HG02981 (cell line): ENCODE measurements around the gene SLC35F3.
A peak's percentile ranks its signal among the peaks of the same experiment; 100 is the strongest.
"Not testable (repeated sequence)": the region's sequence is repeated elsewhere in the genome, so short reads cannot be mapped to it uniquely, and the experiment has no call there.

ENCODE experiments used
- ATAC-seq: cut with Tn5 transposase; IDR thresholded peaks from one replicate; pipeline ENCODE4 v1.9.1; 2021; ENCODE audit warnings: mild to moderate bottlenecking, moderate library complexity; ENCODE audit not compliant: unreplicated experiment

The SLC35F3 gene

GRCh38 chr1:234243521-234244260 lies 339.2 kb downstream of the SLC35F3 start:
- no peak for ATAC-seq

- peak; percentile 32 for ATAC-seq
These were observed 340.0 kb downstream of the SLC35F3 start for GRCh38 chr1:234244482-234244881.

GRCh38 chr1:234246638-234247116 lies 342.2 kb downstream of the SLC35F3 start:
- ATAC-seq = peak; percentile 85

GRCh38 chr1:234247746-234248145 lies 343.3 kb downstream of the SLC35F3 start:
- not testable (repeated sequence) for ATAC-seq

- ATAC-seq = no peak
These were observed 346.3 kb downstream of the SLC35F3 start for GRCh38 chr1:234250747-234251146.

- ATAC-seq = peak; percentile 62
These were observed 349.3 kb downstream of the SLC35F3 start for GRCh38 chr1:234253732-234254131.

GRCh38 chr1:234256359-234256758 lies 351.9 kb downstream of the SLC35F3 start:
- no peak for ATAC-seq

- no peak for ATAC-seq
These were observed 353.6 kb downstream of the SLC35F3 start for GRCh38 chr1:234258071-234258470.

GRCh38 chr1:234260578-234260977 lies 356.1 kb downstream of the SLC35F3 start:
- ATAC-seq = no peak

- ATAC-seq = no peak
These were observed 357.1 kb downstream of the SLC35F3 start for GRCh38 chr1:234261545-234261944.

GRCh38 chr1:234262007-234262753 lies 357.7 kb downstream of the SLC35F3 start:
- ATAC-seq = no peak

GRCh38 chr1:234262754-234263105 lies 358.3 kb downstream of the SLC35F3 start:
- no peak for ATAC-seq

- ATAC-seq = no peak
These were observed 360.4 kb downstream of the SLC35F3 start for GRCh38 chr1:234264832-234265231.

GRCh38 chr1:234265321-234265720 lies 360.8 kb downstream of the SLC35F3 start:
- no peak for ATAC-seq

- ATAC-seq = no peak
These were observed 361.4 kb downstream of the SLC35F3 start for GRCh38 chr1:234265861-234266260.

GRCh38 chr1:234270093-234270492 lies 365.6 kb downstream of the SLC35F3 start:
- no peak for ATAC-seq

GRCh38 chr1:234270581-234271242 lies 366.2 kb downstream of the SLC35F3 start:
- no peak for ATAC-seq

- ATAC-seq = peak; percentile 97
These were observed 366.7 kb downstream of the SLC35F3 start for GRCh38 chr1:234271243-234271606.

GRCh38 chr1:234272656-234273312 lies 368.3 kb downstream of the SLC35F3 start:
- ATAC-seq = no peak

- ATAC-seq = no peak
These were observed 369.5 kb downstream of the SLC35F3 start for GRCh38 chr1:234273981-234274380.

- ATAC-seq = no peak
These were observed 371.8 kb downstream of the SLC35F3 start for GRCh38 chr1:234276151-234276788.
